NCI-H2171 treated with DMSO at 0.1 percent for 48 hours (cell line): ENCODE measurements around the gene DSEL.
A peak's percentile ranks its signal among the peaks of the same experiment; 100 is the strongest.

Source experiments
- DNase-seq: peaks from one replicate; lab custom pipeline; 2025; lab: John Stamatoyannopoulos, UW

The DSEL gene

DNA sequence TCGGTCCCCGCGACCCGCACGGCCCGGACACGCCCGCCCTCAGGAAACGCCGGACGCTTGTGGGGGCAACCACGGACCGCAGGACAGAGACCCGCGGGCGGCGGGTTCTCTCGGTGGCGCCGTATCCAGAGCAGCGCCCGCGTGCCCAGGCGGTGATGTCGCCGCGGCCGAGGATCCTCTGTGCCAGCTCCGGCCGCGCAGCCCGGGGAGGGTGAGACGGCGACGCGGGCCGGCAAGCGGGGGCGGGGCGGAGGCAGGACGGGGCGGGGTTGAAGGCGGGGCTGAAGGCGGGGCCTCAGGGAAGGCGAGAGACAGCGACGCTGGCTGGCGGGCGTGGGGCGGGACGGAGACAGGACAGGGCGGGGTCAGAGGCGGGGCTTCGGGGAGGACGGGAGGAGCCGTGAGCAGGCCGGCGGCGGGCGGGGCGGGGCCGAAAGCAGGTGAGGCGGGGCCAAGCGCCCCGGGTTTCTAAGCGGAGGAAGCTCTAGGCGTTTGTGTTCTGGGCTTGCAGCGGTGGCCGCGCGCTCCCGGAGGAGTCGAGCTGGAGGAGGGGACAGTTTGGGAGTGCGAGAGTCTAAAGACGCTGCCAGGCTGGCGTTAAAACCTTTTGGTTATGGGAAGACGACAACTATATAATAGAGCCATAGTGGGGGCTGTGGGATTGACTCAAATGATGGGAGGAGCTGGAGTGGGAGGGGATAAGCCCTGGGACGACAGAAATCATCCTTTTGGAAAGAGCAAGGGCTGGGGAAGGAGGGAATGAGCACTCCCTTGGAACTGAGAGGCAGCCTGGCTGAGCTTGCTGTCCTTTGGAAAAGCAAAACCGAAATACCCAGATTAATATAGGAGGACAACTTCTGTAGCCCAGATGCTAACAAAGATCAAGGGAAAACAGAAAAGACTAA, at the start of gene DSEL:
Gene DSEL, minus strand, starts transcription at position 182 of the 905 bp plus-strand sequence. CDS start 2,112 bp downstream, outside the sequence.
- peak; percentile 90 for DNase-seq

DNA sequence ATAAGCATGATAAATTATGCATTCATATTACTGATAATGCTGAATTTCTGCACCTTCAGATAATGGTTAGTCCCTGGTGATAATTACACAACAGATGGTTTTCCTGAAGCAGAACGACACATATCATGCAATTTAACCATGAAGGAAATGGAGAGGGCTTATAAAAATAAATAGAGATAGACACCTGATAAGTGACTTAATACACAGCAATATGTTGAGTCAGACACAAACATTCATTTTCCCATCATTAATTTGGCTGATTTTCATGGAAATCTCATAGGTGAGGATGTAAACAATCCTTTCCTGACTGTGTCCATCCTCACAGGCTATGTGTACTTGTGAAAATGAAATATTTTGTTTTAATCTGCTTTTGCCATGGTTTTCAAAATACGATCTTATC, 36.9 kb upstream of the DSEL start:
- DNase-seq = peak; percentile 89

GRCh38 chr18:67550872-67551520, 34.5 kb upstream of the DSEL start:
- DNase-seq = no peak

- no peak for DNase-seq
Observed at GRCh38 chr18:67549946-67550345, 33.4 kb upstream of the DSEL start.

DNA sequence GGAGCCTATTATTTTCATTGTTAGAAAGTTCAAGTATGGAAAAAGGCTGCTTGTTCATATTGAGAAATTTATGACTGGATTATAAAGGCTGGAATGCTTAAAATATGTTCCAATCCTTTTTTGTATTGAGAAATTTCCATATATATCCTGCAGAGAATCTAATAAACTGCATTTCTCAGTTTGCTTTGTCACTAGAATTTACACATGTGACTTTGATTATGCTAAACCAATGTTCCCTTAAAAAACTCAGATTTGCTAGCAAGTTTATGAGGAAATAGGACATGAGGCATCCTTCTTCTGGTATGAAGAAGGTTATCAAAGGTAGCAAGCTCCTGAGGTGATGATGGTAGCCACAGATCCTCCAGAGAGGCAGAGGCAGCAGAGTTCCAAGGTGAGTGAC, 29.2 kb upstream of the DSEL start:
- no peak for DNase-seq

- no peak for DNase-seq
Observed at GRCh38 chr18:67540559-67540958, 24.0 kb upstream of the DSEL start.

DNA sequence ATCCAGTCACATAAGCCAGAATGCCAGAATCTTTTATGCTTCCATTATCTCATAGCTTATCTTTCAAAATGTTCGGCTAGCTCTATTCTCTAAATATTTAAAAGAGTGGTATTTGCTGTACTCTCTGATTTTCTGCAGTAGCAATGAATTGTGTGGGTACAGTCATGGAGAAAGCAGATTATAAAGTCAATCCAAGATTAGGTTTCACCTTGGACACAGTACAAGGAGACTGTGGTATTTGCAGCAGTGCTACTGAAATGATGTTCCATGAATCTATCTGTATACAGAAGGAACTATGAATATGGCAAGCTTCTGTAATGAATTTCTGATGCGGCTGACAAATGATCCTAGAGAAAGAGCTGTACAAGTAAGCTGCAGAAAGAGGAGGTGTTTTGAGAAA, 15.4 kb upstream of the DSEL start:
- DNase-seq = no peak

DNA sequence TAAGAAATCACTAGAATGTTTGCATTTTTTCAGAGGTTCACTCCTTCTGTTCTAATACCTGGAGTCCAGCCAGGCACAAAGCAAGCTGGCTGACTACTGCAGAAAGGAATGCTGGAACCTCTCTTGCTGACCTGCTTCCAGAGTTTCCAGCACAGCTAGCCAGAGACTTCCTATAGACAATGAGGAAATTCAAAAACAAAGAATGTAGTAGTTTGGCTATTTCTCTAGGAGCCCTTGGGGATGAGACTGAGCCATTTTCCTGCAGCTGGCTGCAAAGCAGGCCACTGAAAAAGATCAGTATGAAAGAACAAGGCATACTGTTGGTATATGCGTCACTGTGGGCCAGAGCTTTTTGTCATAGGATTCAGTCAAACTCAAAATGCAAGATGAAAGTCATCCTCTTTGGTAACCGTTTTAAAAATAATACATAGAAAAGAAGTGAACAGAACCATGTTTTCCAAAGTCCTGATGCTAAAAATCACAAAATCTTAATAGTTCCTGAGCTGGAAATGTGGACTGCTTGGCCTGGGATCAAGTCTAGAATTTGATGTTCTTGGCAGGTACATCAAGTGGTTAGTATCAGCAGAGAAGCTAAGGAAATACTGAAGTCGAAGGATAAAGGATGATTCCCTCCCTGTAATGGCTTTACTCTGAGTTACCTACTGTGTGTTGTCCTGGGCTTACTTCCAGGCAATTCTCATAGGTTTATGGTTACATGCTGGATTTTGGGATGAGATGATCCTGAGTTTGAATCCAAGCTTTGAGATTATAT, 9.0 kb upstream of the DSEL start:
- no peak for DNase-seq

- DNase-seq = no peak
Observed at GRCh38 chr18:67520351-67520921, 3.9 kb upstream of the DSEL start.

DNA sequence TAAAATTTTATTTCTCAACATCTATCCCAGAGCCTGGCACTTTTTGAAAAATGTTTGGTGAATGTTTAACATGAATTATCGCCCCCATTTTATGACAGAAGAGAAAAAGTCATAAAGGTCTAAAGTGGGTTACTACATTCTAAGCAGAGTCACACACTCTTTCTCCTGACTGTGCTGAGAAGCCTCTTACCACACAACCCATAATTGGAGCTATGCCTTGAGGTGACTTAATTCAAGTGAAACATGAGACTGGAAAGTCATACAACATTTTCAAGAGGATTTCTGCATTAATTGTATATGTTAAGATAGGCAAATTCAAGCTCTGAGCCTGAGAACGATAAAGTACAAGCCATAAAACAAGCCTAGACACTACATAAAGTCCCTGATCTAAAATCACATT, 3.1 kb upstream of the DSEL start:
- no peak for DNase-seq

GRCh38 chr18:67518566-67518965, 2.0 kb upstream of the DSEL start:
- DNase-seq = no peak

GRCh38 chr18:67517444-67517765, 885 bp upstream of the DSEL start:
- peak; percentile 45 for DNase-seq

DNA sequence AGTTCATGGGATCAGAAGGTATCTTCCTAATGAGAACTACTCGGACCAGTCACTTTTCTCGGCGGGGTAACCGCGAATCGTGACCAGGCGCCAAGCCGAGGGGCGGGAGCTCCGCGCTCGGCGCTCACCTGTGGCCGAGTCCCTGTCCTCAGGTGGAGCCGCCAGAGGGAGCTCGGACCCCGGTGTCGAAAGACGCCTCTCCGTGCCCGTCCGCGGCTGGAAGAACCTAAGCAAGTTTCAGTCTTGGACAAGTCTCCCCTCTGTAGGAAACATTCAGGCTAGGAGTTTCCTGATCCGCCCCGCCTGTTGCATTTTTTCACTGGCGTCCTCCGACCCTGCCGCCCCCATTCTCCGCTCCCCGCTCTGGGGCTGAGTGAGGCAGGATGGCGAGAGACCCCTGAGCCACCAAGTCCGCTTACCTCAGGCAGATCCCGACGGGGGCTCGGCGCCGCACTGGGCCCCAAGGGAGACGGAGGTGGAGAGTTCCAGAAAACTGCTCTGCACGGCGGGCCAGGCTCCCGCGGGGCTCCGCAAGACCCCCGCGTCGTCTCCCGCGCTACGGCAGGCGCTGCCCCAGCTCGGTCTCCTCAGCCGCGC, 480 bp downstream of the DSEL start:
- peak; percentile 73 for DNase-seq

DNA sequence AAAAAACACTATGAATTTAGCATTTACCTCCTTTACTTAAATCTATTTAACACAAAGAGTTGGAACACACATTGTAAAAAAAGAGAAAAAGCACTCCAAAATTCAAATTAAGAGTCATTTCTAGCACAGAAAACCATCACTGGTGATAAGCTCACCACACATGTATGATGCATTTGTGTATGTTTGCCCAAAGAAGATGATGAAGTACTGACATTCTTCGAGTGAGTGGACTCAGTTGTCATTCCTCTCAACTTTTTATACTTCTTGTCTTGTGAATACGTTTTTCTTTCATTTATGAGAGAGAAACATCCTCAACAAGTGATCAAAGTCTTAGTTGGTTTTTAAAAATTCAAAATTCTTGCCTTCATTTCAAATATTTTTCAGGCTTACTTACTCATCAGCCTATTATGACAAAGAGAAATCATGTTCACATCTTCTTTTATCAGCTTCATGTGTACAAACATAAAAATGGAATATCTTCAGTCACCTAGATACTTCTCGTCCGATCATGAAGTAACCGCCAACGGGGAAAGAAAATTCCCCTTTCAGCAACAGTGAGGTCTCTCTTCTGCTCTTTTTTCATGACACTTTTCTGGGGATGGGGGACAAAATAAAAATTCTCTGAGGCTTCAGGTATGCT, 1.5 kb downstream of the DSEL start:
- DNase-seq = no peak

GRCh38 chr18:67514465-67514864, 2.1 kb downstream of the DSEL start:
- DNase-seq = no peak

DNA sequence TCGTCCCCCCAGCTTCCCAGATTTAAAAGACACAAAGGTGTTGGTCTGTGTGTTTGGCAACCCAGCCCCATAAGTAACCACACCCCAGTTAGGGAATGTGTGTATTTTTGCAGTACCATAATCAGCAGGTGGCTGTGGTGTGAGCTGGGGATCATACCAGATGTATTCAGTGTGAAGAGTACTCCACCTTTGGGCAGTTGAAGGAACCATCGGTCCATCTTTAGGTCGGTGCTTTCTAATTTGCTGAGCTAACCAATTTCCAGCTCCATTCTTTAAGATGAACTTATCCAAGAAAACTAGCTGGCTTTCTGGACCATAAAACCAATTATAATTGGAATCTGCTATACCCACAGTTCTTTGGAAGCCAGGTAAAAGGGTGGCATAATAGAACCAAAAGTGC, 3.2 kb downstream of the DSEL start:
- no peak for DNase-seq

DNA sequence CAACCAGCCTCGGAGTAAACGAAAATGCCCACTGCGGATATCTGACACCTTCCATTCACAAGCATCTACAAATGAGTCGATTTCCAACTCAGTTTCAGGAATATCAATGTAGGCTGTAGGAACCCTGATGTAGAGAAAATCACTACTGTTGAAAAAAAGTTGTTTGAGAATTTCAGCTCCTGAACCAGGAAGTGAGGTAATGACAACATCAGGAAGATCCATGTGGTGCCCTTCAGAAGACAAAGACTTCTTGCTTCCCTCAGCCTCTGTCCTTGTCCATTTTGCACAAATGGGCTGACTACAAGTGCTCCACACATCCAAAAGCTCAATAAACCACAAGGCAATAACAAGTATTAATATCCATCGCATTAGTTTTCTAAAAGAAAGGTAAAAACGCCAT, 4.7 kb downstream of the DSEL start:
- no peak for DNase-seq

- no peak for DNase-seq
Observed at GRCh38 chr18:67510831-67511230, 5.7 kb downstream of the DSEL start.

DNA sequence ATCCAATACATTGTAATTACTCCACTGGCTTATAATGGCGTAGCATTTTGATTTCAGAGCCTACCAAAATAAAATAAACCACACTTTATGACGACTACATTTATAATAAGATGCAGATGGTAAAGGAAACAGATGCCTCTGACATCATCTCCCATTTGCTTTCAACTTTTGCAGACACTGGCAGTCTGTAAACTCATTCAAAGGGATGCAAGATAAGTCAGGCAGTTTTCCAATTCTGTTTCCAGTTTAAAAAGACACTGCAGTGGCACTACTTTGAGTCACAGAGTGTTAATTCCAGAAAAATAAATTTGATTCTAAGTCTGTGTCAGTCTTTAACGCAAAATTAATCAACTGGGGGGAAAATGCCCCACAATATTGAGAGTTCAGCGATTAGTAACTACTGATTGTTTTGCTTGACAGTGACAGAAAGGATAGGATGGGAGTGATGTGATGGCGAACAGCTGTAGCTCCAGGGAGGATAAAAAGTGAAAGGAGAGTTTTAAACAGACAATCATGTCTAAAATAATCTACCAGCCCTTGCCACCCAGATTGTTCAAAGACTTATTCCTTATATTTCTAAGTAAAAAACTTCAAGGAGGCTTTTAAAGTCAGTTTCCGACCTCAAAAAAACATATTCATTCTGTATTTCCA, 6.7 kb downstream of the DSEL start:
- no peak for DNase-seq

GRCh38 chr18:67508146-67508545, 8.4 kb downstream of the DSEL start:
- DNase-seq = no peak

DNA sequence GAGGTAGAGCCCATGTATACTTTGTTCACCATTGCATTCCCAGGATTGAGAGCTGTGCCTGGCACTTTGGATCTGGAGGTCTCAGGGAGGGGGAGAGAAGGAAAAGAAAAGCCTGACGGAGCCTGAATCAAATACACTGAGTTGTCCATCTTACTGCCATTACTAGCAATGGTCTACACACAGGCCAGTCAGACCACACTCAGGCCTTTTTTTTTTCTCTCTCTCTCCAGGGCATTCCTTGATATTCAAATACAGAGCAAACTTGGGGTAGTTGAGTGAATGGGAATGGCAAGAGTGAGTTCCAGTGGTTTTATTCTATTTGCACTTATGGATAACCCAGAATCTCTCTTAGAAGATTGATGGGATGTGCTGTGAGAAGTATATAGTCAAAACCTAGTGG, 11.8 kb downstream of the DSEL start:
- DNase-seq = no peak
